ENCODE measurements around the gene STIMATE.

STIMATE gene

DNA sequence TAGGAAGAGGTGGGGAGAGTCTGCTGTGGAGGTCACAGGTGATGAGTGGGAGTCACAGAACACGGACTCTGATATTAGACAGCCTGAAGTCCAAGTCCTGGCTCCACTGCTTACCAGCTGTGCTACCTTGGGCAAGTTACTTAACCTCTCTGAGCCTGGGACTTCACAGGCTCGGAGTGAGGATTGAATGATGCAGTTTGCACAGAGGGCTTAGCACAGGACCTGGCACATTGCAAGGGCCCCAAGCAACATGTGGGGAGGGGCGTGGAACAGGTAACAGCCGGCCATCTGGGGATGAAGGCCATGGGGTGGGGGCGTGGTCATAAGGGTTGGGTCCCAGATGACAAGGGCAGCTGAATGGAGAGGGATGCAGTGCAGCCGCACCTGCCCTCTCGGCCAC, 107.0 kb downstream of the STIMATE start:
- TF ChIP-seq TARDBP (IDR thresholded peaks at IDR 0.05) (no peak), CTBP1 (IDR thresholded peaks at IDR 0.05; ENCODE audit: borderline replicate concordance) (no peak), BHLHE40 (IDR thresholded peaks at IDR 0.05; ENCODE audit: borderline replicate concordance) (no peak), ZNF384 (IDR thresholded peaks at IDR 0.05) (no peak), ARNT (IDR thresholded peaks at IDR 0.05) (no peak), L3MBTL2 (conservative IDR thresholded peaks at IDR 0.05) (no peak), FOXK2 (IDR thresholded peaks at IDR 0.05) (no peak), SP1 (IDR thresholded peaks at IDR 0.05) (no peak), LEF1 (IDR thresholded peaks at IDR 0.05; ENCODE audit: borderline replicate concordance) (no peak), FOXM1 (IDR thresholded peaks at IDR 0.05; ENCODE audit: borderline replicate concordance) (no peak), ELF4 (IDR thresholded peaks at IDR 0.05) (no peak), FOXA1 (IDR thresholded peaks at IDR 0.05) (no peak), NFRKB (IDR thresholded peaks at IDR 0.05) (no peak)
- TF ChIP-seq, protein P1, sequence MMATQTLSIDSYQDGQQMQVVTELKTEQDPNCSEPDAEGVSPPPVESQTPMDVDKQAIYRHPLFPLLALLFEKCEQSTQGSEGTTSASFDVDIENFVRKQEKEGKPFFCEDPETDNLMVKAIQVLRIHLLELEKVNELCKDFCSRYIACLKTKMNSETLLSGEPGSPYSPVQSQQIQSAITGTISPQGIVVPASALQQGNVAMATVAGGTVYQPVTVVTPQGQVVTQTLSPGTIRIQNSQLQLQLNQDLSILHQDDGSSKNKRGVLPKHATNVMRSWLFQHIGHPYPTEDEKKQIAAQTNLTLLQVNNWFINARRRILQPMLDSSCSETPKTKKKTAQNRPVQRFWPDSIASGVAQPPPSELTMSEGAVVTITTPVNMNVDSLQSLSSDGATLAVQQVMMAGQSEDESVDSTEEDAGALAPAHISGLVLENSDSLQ (IDR thresholded peaks at IDR 0.05): no peak
- no peak for DNase-seq (ENCODE audit: extremely low spot score)
- POLR2A ChIA-PET: interaction anchor here (3.2 kb wide), 1 partner anchor 19 kb away, joined by 13 read pairs; the partner anchor contains the start of gene NEK4
- CTCF ChIA-PET: no interaction called here

DNA sequence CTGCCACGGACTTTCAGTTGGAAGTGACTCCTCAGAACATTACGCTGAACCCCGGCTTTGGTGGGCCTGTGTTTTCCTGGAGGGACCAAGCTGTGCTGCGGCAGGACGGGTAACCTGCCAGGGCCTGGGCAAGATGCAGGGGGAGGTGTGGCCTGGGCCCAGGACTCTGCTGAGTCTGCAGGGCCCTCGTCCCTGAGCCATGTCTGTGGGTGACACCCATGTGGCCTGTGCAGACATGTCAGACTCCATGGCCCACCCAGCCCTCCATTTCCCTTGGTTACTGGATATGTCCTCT, 107.7 kb downstream of the STIMATE start:
- no peak for DNase-seq (ENCODE audit: extremely low spot score)
- ChIA-PET POLR2A (interaction anchor here (3.2 kb wide), 1 partner anchor 19 kb away, joined by 13 read pairs; the partner anchor contains the start of gene NEK4), CTCF (no interaction called here)
- TF ChIP-seq FOXA1 (IDR thresholded peaks at IDR 0.05): no peak

DNA sequence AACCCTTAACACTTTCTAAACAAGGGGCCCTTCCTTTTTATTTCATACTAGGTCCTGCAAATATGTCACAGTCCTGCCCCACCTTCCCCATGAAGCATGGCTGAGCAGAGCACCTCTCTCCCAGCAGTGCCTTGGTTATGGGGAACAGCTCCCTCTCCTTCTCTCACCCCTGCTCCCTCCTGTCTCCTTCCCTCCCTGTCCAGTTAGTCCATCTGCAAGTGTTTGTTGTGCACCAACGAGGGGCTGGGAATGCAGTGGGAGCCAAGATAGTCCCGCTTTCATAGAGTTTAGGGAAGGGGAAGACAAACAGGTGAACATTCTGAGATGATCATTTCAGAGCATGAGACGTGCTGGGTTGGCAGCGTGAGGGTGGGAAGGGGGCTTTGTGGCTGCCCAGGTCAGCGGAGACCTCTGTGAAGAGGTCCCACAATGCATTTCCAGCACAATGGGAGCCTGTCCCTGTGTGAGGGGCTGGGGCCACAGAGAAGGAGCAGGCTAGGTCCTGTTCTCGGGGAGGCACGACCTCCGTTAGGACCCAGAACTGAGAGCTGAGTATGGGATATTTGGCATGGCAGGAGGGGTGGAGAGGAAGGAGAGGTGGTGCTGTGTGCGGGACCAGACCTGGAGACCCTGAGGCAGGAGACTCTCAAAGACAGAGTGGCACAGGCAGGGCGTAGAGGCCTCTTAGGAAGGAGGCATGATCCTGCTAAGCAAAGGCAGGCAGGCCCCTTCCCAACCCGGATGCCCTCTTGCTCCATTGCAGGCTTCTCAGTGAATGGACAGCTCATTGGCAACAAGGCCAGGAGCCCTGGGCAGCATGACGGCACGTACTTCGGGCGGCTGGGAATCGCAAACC, 108.2 kb downstream of the STIMATE start:
- CTCF ChIA-PET: no interaction called here
- DNase-seq (ENCODE audit: extremely low spot score): no peak
- POLR2A ChIA-PET: interaction anchor here (3.2 to 4.8 kb wide), 2 partner anchors 18 kb away, joined by 13 to 17 read pairs; partner anchors contain the start of gene NEK4
- no peak for TF ChIP-seq TARDBP (IDR thresholded peaks at IDR 0.05)
- TF ChIP-seq FOXA1 (IDR thresholded peaks at IDR 0.05): no peak
- TF ChIP-seq FOXK2 (IDR thresholded peaks at IDR 0.05): no peak
- no peak for TF ChIP-seq CTBP1 (IDR thresholded peaks at IDR 0.05; ENCODE audit: borderline replicate concordance)

- no peak for DNase-seq (ENCODE audit: extremely low spot score)
- TF ChIP-seq ARNT (IDR thresholded peaks at IDR 0.05) (no peak), TARDBP (IDR thresholded peaks at IDR 0.05) (no peak), SUZ12 (IDR thresholded peaks at IDR 0.05) (no peak), FOXK2 (IDR thresholded peaks at IDR 0.05) (no peak), FOXM1 (IDR thresholded peaks at IDR 0.05; ENCODE audit: borderline replicate concordance) (no peak), NFRKB (IDR thresholded peaks at IDR 0.05) (no peak), ELF4 (IDR thresholded peaks at IDR 0.05) (no peak), HDGF (IDR thresholded peaks at IDR 0.05; ENCODE audit: borderline replicate concordance) (no peak), ZNF384 (IDR thresholded peaks at IDR 0.05) (no peak), CTBP1 (IDR thresholded peaks at IDR 0.05; ENCODE audit: borderline replicate concordance) (no peak), FOXA1 (IDR thresholded peaks at IDR 0.05) (no peak), LEF1 (IDR thresholded peaks at IDR 0.05; ENCODE audit: borderline replicate concordance) (no peak), SP1 (IDR thresholded peaks at IDR 0.05) (no peak)
- TF ChIP-seq, protein P1 (IDR thresholded peaks at IDR 0.05): no peak
- CTCF ChIA-PET: interaction anchor here (0.7 to 1.2 kb wide), 2 partner anchors 12 to 33 kb away, joined by 3 to 4 read pairs; no protein-coding TSS in a partner anchor
- POLR2A ChIA-PET: interaction anchor here (4.8 kb wide), 1 partner anchor 17 kb away, joined by 17 read pairs; the partner anchor contains the start of gene NEK4
Observed at GRCh38 chr3:52787672-52788625, 109.4 kb downstream of the STIMATE start.

DNA sequence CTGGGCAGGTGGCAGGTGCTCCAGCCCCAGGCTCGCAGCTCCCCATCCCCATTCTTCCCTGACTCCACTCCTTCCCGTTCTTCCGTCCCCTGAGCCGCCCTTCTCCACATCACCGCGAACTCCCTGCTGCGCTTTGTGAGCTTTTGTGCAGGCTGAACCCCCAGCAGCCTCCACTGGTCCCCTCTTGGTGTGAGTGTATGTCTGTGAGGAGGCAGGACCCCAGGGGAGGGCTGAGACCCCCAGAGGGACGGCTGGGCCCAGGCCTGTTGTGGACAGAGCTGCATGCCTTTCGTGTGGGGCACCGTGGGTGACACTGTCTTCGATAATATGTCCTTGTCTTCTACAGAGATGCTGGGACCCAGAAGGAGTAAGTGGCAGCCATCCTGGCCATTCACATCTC, 110.1 kb downstream of the STIMATE start:
- CTCF ChIA-PET: interaction anchor here (0.7 to 1.2 kb wide), 2 partner anchors 11 to 34 kb away, joined by 3 to 4 read pairs; no protein-coding TSS in a partner anchor

More for the DNA sequence above, 110.1 kb downstream of the STIMATE start:
- TF ChIP-seq, protein P1 (IDR thresholded peaks at IDR 0.05): no peak
- TF ChIP-seq HDGF (IDR thresholded peaks at IDR 0.05; ENCODE audit: borderline replicate concordance) (no peak), ARNT (IDR thresholded peaks at IDR 0.05) (no peak), LEF1 (IDR thresholded peaks at IDR 0.05; ENCODE audit: borderline replicate concordance) (no peak), FOXA1 (IDR thresholded peaks at IDR 0.05) (no peak), CTBP1 (IDR thresholded peaks at IDR 0.05; ENCODE audit: borderline replicate concordance) (no peak), NFRKB (IDR thresholded peaks at IDR 0.05) (no peak), SUZ12 (IDR thresholded peaks at IDR 0.05) (no peak), L3MBTL2 (conservative IDR thresholded peaks at IDR 0.05) (no peak), BHLHE40 (IDR thresholded peaks at IDR 0.05; ENCODE audit: borderline replicate concordance) (no peak), ELF4 (IDR thresholded peaks at IDR 0.05) (no peak), FOXK2 (IDR thresholded peaks at IDR 0.05) (no peak), ZNF384 (IDR thresholded peaks at IDR 0.05) (no peak), SP1 (IDR thresholded peaks at IDR 0.05) (no peak), FOXM1 (IDR thresholded peaks at IDR 0.05; ENCODE audit: borderline replicate concordance) (no peak)
- no peak for DNase-seq (ENCODE audit: extremely low spot score)
- POLR2A ChIA-PET: interaction anchor here (4.8 kb wide), 1 partner anchor 16 kb away, joined by 17 read pairs; the partner anchor contains the start of gene NEK4

All from HEK293T (cell line).